ENCODE results near the gene UQCRC2.
A peak's percentile ranks its signal among the peaks of the same experiment; 100 is the strongest.

The UQCRC2 gene

DNA sequence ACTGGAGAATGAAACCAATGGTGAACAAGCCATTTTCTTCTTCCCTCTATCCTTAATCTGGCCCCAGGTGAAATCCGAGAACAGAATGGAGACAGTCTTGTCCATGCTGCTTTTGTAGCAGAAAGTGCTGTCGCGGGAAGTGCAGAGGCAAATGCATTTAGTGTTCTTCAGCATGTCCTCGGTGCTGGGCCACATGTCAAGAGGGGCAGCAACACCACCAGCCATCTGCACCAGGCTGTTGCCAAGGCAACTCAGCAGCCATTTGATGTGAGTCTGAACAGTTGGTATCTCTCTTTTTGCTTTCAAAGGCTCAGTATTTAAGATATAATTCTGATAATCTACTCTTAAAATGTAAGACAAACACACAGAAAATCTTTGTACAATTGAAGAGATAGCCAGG is 18.7 kb downstream of the UQCRC2 start:
- Histone ChIP-seq H3K36me3 (ENCODE audit: insufficient read depth, low read length) (peaks cover 99% of the 10 kb centered on the region), H3K27me3 (ENCODE audit: insufficient read depth, low read length, poor library complexity) (no peaks in the 10 kb centered on the region), H3K79me2 (ENCODE audit: insufficient read depth, low read length) (no peaks in the 10 kb centered on the region), H3K4me2 (ENCODE audit: insufficient read depth, low read length) (no peak overlapping the region), H3K4me3 (ENCODE audit: low read depth in 1 of 2, low read length in 2 of 2) (no peak overlapping the region), H4K20me1 (ENCODE audit: insufficient read depth, low read length) (no peaks in the 10 kb centered on the region), H3K9ac (ENCODE audit: low read depth, low read length) (no peak overlapping the region), H3K27ac (ENCODE audit: low read length) (no peak overlapping the region), H3K9me3 (ENCODE audit: insufficient read depth, low read length, severe bottlenecking) (no peaks in the 10 kb centered on the region), H2AFZ (ENCODE audit: low read depth, low read length) (no peak overlapping the region), H3K4me1 (ENCODE audit: insufficient read depth, low read length) (no peaks in the 10 kb centered on the region)
- ATAC-seq (ENCODE audit: insufficient read depth, low read depth) (no peak), DNase-seq (no peak)
- TF ChIP-seq EZH2 (IDR thresholded peaks at IDR 0.05; ENCODE audit: borderline replicate concordance, low read depth, low read length, severe bottlenecking), result no peak
- TF ChIP-seq, protein P1, sequence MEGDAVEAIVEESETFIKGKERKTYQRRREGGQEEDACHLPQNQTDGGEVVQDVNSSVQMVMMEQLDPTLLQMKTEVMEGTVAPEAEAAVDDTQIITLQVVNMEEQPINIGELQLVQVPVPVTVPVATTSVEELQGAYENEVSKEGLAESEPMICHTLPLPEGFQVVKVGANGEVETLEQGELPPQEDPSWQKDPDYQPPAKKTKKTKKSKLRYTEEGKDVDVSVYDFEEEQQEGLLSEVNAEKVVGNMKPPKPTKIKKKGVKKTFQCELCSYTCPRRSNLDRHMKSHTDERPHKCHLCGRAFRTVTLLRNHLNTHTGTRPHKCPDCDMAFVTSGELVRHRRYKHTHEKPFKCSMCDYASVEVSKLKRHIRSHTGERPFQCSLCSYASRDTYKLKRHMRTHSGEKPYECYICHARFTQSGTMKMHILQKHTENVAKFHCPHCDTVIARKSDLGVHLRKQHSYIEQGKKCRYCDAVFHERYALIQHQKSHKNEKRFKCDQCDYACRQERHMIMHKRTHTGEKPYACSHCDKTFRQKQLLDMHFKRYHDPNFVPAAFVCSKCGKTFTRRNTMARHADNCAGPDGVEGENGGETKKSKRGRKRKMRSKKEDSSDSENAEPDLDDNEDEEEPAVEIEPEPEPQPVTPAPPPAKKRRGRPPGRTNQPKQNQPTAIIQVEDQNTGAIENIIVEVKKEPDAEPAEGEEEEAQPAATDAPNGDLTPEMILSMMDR (IDR thresholded peaks at IDR 0.05; ENCODE audit: borderline replicate concordance, extremely low read depth, low read length, poor library complexity, severe bottlenecking), result no peak

DNA sequence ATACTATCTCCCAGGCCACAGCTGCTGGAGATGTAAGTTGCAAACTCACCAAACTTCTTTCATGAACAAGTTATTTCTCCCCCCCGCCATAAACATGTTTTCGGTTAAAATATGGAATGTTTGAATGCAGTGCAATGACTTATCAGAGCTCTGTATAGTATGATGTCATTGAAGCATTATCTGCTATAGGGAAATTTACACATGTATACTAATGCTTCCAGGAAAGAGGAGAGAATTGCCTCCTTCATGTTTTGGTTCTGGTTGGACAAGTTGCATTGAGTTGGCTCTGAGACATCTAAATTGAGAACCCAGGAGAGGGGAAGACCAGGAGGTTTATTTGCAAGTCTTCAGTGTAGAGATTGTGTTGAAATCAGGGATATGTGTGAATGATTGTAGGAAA is 20.8 kb downstream of the UQCRC2 start:
- no peaks in the 10 kb centered on the region for H3K27me3 ChIP-seq (ENCODE audit: insufficient read depth, low read length, poor library complexity)
- H3K9me3 ChIP-seq (ENCODE audit: insufficient read depth, low read length, severe bottlenecking), result no peaks in the 10 kb centered on the region
- no peak overlapping the region for H3K9ac ChIP-seq (ENCODE audit: low read depth, low read length)
- H3K4me3 ChIP-seq (ENCODE audit: low read depth in 1 of 2, low read length in 2 of 2), result no peak overlapping the region
- TF ChIP-seq, protein P1 (IDR thresholded peaks at IDR 0.05; ENCODE audit: borderline replicate concordance, extremely low read depth, low read length, poor library complexity, severe bottlenecking), result no peak
- TF ChIP-seq EZH2 (IDR thresholded peaks at IDR 0.05; ENCODE audit: borderline replicate concordance, low read depth, low read length, severe bottlenecking), result no peak
- no peak overlapping the region for H3K4me2 ChIP-seq (ENCODE audit: insufficient read depth, low read length)
- peaks cover 99% of the 10 kb centered on the region for H3K36me3 ChIP-seq (ENCODE audit: insufficient read depth, low read length)
- no peaks in the 10 kb centered on the region for H4K20me1 ChIP-seq (ENCODE audit: insufficient read depth, low read length)
- H3K27ac ChIP-seq (ENCODE audit: low read length), result no peak overlapping the region
- DNase-seq, result no peak
- no peaks in the 10 kb centered on the region for H3K4me1 ChIP-seq (ENCODE audit: insufficient read depth, low read length)
- H2AFZ ChIP-seq (ENCODE audit: low read depth, low read length), result no peak overlapping the region
- no peak for ATAC-seq (ENCODE audit: insufficient read depth, low read depth)
- H3K79me2 ChIP-seq (ENCODE audit: insufficient read depth, low read length), result no peaks in the 10 kb centered on the region

DNA sequence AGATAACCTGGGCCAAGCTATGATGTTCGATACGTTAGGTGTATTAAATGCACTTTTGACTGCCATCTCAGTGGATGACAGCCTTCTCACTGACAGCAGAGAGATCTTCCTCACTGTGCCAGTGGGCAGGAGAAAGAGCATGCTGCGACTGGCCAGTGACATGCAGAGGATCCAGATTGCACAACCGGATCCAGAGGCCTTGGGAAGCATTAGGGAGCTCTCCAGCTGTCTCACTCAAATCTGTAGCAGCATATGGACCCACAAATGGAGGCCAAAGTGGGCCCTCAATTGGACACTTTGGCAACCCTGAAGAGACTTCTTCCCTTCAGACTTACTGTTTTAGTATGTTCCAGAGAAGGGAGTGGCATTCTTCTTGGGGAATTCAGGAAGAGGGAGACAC is 26.9 kb downstream of the UQCRC2 start:
- Histone ChIP-seq H3K27me3 (ENCODE audit: insufficient read depth, low read length, poor library complexity) (no peaks in the 10 kb centered on the region), H3K4me3 (ENCODE audit: low read depth in 1 of 2, low read length in 2 of 2) (no peak overlapping the region), H3K4me2 (ENCODE audit: insufficient read depth, low read length) (no peak overlapping the region), H3K79me2 (ENCODE audit: insufficient read depth, low read length) (no peaks in the 10 kb centered on the region), H3K9ac (ENCODE audit: low read depth, low read length) (no peak overlapping the region), H3K9me3 (ENCODE audit: insufficient read depth, low read length, severe bottlenecking) (no peaks in the 10 kb centered on the region), H4K20me1 (ENCODE audit: insufficient read depth, low read length) (no peaks in the 10 kb centered on the region), H3K4me1 (ENCODE audit: insufficient read depth, low read length) (no peaks in the 10 kb centered on the region), H3K36me3 (ENCODE audit: insufficient read depth, low read length) (peaks cover 95% of the 10 kb centered on the region), H3K27ac (ENCODE audit: low read length) (no peak overlapping the region), H2AFZ (ENCODE audit: low read depth, low read length) (no peak overlapping the region)
- DNase-seq (no peak), ATAC-seq (ENCODE audit: insufficient read depth, low read depth) (no peak)
- TF ChIP-seq, protein P1 (IDR thresholded peaks at IDR 0.05; ENCODE audit: borderline replicate concordance, extremely low read depth, low read length, poor library complexity, severe bottlenecking), result no peak
- TF ChIP-seq EZH2 (IDR thresholded peaks at IDR 0.05; ENCODE audit: borderline replicate concordance, low read depth, low read length, severe bottlenecking), result no peak

GRCh38 chr16:21982108-21982507 is 28.9 kb downstream of the UQCRC2 start:
- peaks cover 78% of the 10 kb centered on the region for H3K36me3 ChIP-seq (ENCODE audit: insufficient read depth, low read length)
- no peaks in the 10 kb centered on the region for H3K9me3 ChIP-seq (ENCODE audit: insufficient read depth, low read length, severe bottlenecking)
- no peak overlapping the region for H2AFZ ChIP-seq (ENCODE audit: low read depth, low read length)
- H3K27ac ChIP-seq (ENCODE audit: low read length), result no peak overlapping the region
- H3K4me2 ChIP-seq (ENCODE audit: insufficient read depth, low read length), result no peak overlapping the region
- TF ChIP-seq, protein P1 (IDR thresholded peaks at IDR 0.05; ENCODE audit: borderline replicate concordance, extremely low read depth, low read length, poor library complexity, severe bottlenecking), result no peak
- TF ChIP-seq EZH2 (IDR thresholded peaks at IDR 0.05; ENCODE audit: borderline replicate concordance, low read depth, low read length, severe bottlenecking), result no peak
- no peaks in the 10 kb centered on the region for H3K79me2 ChIP-seq (ENCODE audit: insufficient read depth, low read length)
- H4K20me1 ChIP-seq (ENCODE audit: insufficient read depth, low read length), result no peaks in the 10 kb centered on the region
- no peaks in the 10 kb centered on the region for H3K27me3 ChIP-seq (ENCODE audit: insufficient read depth, low read length, poor library complexity)
- no peaks in the 10 kb centered on the region for H3K4me1 ChIP-seq (ENCODE audit: insufficient read depth, low read length)
- no peak overlapping the region for H3K4me3 ChIP-seq (ENCODE audit: low read depth in 1 of 2, low read length in 2 of 2)
- DNase-seq (no peak), ATAC-seq (ENCODE audit: insufficient read depth, low read depth) (peak; percentile 47; the same call in 1 of the 3 replicates)
- no peak overlapping the region for H3K9ac ChIP-seq (ENCODE audit: low read depth, low read length)
